Sigmoid colon (tissue), 4 donors: ENCODE measurements around the gene HAUS8.

Experiments used
- EP300 ChIP-seq, 4 donors: sonication (generic); formaldehyde crosslinking; IDR thresholded peaks; one replicate each; pipeline ENCODE4 v1.6.1; 2017; ENCODE audit warnings: antibody characterized with exemption in 4 of 4
- POLR2AphosphoS5 ChIP-seq, 4 donors: sonication (generic); formaldehyde crosslinking; IDR thresholded peaks; one replicate each; pipeline ENCODE4 v1.6.1; 2017; ENCODE audit warnings: antibody characterized with exemption in 4 of 4

GRCh38 chr19:17070912-17071311 lies 4.3 kb downstream of the HAUS8 start:
- TF ChIP-seq EP300 (IDR thresholded peaks at IDR 0.05) (no peak), POLR2AphosphoS5 (IDR thresholded peaks at IDR 0.05) (no peak)
